ENCODE measurements around the gene SPEN. TPM values are rescaled to one million over a fixed set of nuclear protein-coding genes. Genes with fewer than 3 reads are reported as not detected.

The SPEN gene
- total and polyA plus RNA-seq, 9 of the 15 experiments (the other 6 are each of a cell fraction or from before 2014, with no cell fraction given) = 5.7 to 87.5 (median 27.2) TPM

GRCh38 chr1:15816674-15817073 lies 30.8 kb upstream of the SPEN start (continued):
- TF ChIP-seq RCOR1 (IDR thresholded peaks at IDR 0.05; ENCODE audit: borderline replicate concordance in 1 of 2, low read depth in 2 of 2, low read length in 2 of 2) (no peak), KDM1A (IDR thresholded peaks at IDR 0.05) (peak in 1 of 2 experiments; percentile 49; a peak in 2 of 4 replicates), KLF13 (tag; IDR thresholded peaks at IDR 0.05; ENCODE audit: borderline replicate concordance, low read depth) (no peak), CREB5 (CRISPR knock-in tag; IDR thresholded peaks at IDR 0.05) (no peak), ZNF263 (CRISPR knock-in tag; IDR thresholded peaks at IDR 0.05; ENCODE audit: borderline replicate concordance) (no peak), ETV6 (IDR thresholded peaks at IDR 0.05; ENCODE audit: borderline replicate concordance in 1 of 2, low read depth in 2 of 2, low read length in 1 of 2) (no peak), ETV6 (CRISPR knock-in tag; IDR thresholded peaks at IDR 0.05; ENCODE audit: borderline replicate concordance) (no peak), NCOR1 (IDR thresholded peaks at IDR 0.05) (peak; percentile 46), TBP (optimal IDR thresholded peaks at IDR 0.05; ENCODE audit: low read depth, low read length) (no peak), CTCFL (IDR thresholded peaks at IDR 0.05; ENCODE audit: borderline replicate concordance, insufficient read depth, low read depth, low read length, poor library complexity, severe bottlenecking) (no peak), TFAP4 (CRISPR knock-in tag; IDR thresholded peaks at IDR 0.05; ENCODE audit: borderline replicate concordance) (no peak), MAFG (tag; conservative IDR thresholded peaks at IDR 0.05) (peak; percentile 51), ZNF589 (CRISPR knock-in tag; IDR thresholded peaks at IDR 0.05; ENCODE audit: low read depth) (no peak), ZNF316 (IDR thresholded peaks at IDR 0.05) (peak; percentile 88), GTF2B (IDR thresholded peaks at IDR 0.05; ENCODE audit: extremely low read depth, insufficient read length) (no peak)

Data from K562 (cell line).